Endothelial cell of umbilical vein (primary cell): ENCODE results near the gene SPTLC1.

ENCODE experiments used
- EZH2 ChIP-seq: IDR thresholded peaks from 2 replicates; pipeline ENCODE4 v1.6.1; 2012; ENCODE audit warnings: borderline replicate concordance, low read depth, mild to moderate bottlenecking, moderate library complexity, low read length, inconsistent platforms; ENCODE audit not compliant: severe bottlenecking
- JUN ChIP-seq: IDR thresholded peaks from 2 replicates; pipeline ENCODE4 v1.6.1; 2011; ENCODE audit warnings: borderline replicate concordance, low read depth; ENCODE audit not compliant: insufficient read length, insufficient read depth
- POLR2A ChIP-seq: IDR thresholded peaks from 2 replicates; pipeline ENCODE4 v1.6.1; 2012; ENCODE audit warnings: low read depth, mild to moderate bottlenecking, control low read depth, low read length
- TF ChIP-seq, protein P1 (sequence below), 2 donors: IDR thresholded peaks; 1 replicate in 1 of 2; 2 replicates in 1 of 2; pipeline ENCODE4 v1.5.1; 2011; ENCODE audit warnings: low read length in 2 of 2, mild to moderate bottlenecking in 2 of 2, moderate library complexity in 2 of 2, control low read depth in 1 of 2, inconsistent platforms in 1 of 2, low read depth in 1 of 2; ENCODE audit not compliant: insufficient read depth in 1 of 2; ENCODE audit errors: extremely low read depth in 1 of 2
- TF ChIP-seq, protein P2 (sequence below): IDR thresholded peaks from 2 replicates; pipeline ENCODE4 v1.6.1; 2011; ENCODE audit not compliant: insufficient read depth, insufficient read length

DNA sequence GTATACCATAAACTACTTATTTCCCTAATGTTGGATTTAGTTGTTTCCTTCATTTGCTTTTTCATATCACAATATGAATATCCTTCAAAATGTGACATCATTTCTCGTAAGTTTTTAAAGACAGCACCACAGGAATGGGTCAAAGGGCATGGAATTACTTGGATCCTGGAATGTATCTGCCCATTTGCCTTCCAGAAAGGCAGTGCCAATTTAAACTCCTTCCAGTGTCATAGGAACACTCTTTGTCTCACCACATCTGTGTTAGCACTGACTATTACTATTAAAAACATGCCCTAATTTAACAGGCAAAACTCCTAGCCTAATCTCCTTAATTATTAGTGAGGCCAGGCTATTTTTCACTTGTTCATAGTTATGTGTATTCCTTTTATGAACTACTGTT, 58.0 kb downstream of the SPTLC1 start:
- TF ChIP-seq, protein P1, sequence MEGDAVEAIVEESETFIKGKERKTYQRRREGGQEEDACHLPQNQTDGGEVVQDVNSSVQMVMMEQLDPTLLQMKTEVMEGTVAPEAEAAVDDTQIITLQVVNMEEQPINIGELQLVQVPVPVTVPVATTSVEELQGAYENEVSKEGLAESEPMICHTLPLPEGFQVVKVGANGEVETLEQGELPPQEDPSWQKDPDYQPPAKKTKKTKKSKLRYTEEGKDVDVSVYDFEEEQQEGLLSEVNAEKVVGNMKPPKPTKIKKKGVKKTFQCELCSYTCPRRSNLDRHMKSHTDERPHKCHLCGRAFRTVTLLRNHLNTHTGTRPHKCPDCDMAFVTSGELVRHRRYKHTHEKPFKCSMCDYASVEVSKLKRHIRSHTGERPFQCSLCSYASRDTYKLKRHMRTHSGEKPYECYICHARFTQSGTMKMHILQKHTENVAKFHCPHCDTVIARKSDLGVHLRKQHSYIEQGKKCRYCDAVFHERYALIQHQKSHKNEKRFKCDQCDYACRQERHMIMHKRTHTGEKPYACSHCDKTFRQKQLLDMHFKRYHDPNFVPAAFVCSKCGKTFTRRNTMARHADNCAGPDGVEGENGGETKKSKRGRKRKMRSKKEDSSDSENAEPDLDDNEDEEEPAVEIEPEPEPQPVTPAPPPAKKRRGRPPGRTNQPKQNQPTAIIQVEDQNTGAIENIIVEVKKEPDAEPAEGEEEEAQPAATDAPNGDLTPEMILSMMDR (IDR thresholded peaks at IDR 0.05; ENCODE audit: extremely low read depth in 1 of 2, insufficient read depth in 1 of 2, low read depth in 1 of 2, low read length in 2 of 2), result no peak
- TF ChIP-seq EZH2 (no peak), POLR2A (no peak), JUN (no peak)
- TF ChIP-seq, protein P2, sequence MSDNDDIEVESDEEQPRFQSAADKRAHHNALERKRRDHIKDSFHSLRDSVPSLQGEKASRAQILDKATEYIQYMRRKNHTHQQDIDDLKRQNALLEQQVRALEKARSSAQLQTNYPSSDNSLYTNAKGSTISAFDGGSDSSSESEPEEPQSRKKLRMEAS, result no peak
